GM12874 (cell line): Measurements from ENCODE around the gene ZNF141.

ENCODE experiments used
- CTCF ChIP-seq: IDR thresholded peaks from 2 replicates; pipeline ENCODE4 v1.5.1; 2011; ENCODE audit warnings: low read depth, mild to moderate bottlenecking, control low read depth, low read length, moderate library complexity; ENCODE audit not compliant: insufficient read depth

ZNF141 gene

GRCh38 chr4:337143-337931, at the start of gene ZNF141:
ZNF141 (plus strand) TSS chr4:337814; CDS start chr4:337984, 170 bp downstream.
- no peak for TF ChIP-seq CTCF

- TF ChIP-seq CTCF: no peak
These were observed 48.7 kb upstream of the ZNF141 start for GRCh38 chr4:288891-289290.

- no peak for TF ChIP-seq CTCF
These were observed 42.9 kb upstream of the ZNF141 start for GRCh38 chr4:294732-295131.

DNA sequence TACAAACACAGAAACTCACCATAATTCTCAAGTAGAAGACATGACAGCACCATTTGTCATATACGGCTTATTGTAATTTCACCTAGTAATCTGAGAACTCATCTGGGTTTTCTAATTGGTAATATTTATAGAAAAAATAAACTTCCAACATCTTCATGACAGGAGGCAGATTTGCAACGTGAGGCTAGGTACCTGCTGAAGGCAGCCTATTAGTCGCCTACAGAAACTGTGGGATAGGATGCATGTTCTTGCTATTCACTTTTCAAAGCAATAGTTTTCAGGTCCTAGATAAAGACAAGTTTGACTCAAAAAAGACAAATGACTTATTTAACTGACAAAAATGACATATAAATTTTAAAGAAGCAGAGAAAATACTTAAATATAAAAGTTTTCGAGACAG, 35.2 kb upstream of the ZNF141 start:
- TF ChIP-seq CTCF: no peak

GRCh38 chr4:304969-305680, 32.5 kb upstream of the ZNF141 start, which contains the start of gene ZNF732:
ZNF732 (minus strand) TSS chr4:305474; CDS start chr4:305310, 164 bp downstream.
- TF ChIP-seq CTCF: no peak

DNA sequence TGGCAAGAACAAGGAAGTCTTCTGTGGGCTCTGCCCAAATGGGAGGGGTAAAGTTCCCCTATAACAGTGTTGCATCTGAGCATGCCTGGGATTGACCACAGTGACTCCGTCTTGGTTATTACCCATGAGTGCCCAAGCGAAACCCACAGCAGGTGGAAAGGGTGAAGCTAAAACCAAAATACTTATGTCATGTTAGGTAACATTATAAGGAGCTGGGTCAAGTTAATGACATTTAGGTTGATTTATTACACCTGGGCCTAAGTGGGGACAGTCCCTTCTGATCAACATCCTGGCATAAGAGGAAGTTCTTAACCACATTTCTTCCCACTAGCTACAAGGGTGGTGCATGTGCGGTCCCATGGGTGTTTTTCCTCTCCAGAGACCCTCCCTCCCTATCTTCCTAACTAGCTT, 31.1 kb upstream of the ZNF141 start:
- no peak for TF ChIP-seq CTCF

- no peak for TF ChIP-seq CTCF
These were observed 27.8 kb upstream of the ZNF141 start for GRCh38 chr4:309807-310206.
